Stimulated activated CD4-positive, alpha-beta T cell treated with anti-CD3 and anti-CD28 coated beads, Interleukin-12 subunit alpha, Interleukin-12 subunit beta, amount 100 ng/mL, for 24 hours (primary cell): ENCODE results near the gene PTEN.

Experiments
- DNase-seq, 2 experiments: peaks; one replicate each; pipeline ENCODE4 v3.0.0-alpha.2; 2020; ENCODE audit warnings: low read depth in 2 of 2

Gene PTEN

DNA sequence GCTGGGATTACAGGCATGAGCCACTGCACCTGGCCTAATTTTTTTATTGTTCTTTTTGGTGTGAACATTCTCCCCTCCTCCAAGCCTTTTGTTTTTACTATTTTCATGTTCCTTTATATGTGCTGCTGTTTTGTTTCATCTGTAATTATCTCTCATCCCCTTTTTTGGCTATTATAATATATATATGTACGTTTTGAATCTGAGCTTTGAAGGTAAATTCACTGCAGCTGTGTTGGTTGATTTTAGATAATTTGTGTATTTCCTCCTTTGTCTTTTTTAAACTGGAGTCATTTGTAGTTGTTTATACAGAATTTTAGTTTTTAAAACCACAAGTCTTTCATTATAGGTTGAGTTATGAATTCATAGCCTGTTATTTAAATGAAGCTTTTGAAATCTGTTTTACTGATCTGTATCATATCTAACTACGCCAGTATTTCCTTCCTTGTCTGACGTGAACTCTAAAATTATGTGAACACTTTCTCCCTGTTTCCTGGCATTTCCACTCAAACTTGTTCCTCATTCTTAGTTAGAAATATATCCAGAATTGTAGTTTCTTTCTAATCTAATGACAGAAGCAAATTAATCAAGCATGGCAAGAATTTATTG, 54.9 kb downstream of the PTEN start:
- no peak for DNase-seq

DNA sequence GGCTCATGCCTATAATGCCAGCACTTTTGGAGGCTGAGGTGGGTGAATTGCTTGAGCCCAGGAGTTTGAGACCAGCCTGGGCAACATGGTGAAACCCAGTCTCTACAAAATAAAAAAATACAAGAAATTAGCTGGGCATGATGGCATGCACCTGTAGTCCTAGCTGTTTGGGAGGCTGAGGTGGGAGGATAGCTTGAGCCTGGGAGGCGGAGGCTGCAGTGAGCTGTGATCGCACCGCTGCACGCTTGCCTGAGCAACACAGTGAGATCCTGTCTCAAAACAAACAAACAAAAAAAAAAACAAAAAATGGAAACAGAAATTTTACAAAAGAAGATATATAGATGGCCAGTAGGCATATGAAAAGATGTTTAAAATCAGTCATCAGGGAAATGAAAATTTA, 57.1 kb downstream of the PTEN start:
- no peak for DNase-seq

DNA sequence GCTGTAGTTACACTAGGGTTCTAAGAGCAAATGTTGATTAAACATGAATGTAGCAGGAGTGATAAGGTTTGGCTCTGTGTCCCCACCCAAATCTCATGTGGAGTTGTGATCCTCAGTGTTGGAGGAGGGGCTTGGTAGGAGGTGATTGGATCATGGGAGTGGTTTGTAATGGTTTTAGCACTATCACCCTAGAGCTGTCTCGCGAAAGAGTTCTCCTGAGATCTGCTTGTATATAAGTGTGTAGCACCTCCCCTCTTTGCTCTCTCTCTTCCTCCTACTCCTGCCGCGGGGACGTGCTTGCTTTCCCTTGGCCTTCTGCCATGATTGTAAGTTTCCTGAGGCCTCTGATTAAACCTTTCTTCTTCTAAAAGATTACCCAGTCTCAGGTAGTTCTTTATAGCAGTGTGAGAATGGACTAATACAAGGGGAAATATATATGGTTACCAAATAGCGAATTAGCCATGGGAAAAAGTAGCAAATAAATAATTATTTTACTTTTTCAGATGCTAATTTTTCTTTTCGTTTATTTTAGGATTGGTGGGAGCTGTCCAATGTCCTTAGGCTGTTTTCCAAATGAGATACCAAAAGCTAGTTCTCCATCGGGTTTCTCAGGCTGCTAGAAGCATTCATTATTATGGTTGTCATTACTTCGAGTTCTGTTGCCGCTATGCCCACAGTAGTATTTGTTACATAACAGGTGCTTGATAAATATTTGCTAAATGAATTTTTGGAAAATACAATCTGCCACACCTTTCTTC, 58.7 kb downstream of the PTEN start:
- DNase-seq: no peak

DNA sequence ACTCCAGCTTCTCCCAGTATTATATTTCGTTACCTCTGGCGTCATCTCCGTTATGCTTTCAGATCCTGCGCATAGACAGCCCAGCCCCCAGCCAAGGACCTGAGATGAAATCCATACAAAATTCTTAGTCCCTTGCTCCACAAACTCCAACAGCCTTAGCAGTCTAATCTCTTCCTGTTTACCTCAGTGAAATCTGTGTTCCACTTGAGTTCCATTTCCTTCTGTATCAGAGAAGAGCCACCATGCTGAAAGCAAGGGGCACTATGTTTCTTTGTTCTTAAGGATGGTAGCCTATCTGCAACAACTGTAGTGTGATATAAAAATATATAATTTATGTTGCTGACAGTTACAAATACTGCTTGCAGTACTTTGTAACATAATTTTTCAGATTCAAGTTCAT, 59.8 kb downstream of the PTEN start:
- no peak for DNase-seq

DNA sequence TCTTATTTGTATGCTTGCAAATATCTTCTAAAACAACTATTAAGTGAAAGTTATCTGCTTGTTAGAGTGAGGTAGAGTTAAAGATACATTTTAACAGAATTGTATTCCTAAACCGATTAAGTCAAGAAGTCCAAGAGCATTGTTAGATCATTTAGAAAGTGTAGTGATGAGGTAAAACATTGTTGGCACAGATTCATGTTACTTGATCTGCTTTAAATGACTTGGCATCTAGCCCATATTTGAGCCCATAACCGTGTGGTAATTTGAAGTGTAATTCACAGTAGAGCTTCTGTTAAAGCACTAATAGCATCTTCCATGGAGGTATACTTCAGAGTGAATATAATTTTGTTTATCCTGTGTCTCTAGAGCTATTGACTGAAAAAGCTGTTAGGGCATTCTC, 62.1 kb downstream of the PTEN start:
- no peak for DNase-seq

DNA sequence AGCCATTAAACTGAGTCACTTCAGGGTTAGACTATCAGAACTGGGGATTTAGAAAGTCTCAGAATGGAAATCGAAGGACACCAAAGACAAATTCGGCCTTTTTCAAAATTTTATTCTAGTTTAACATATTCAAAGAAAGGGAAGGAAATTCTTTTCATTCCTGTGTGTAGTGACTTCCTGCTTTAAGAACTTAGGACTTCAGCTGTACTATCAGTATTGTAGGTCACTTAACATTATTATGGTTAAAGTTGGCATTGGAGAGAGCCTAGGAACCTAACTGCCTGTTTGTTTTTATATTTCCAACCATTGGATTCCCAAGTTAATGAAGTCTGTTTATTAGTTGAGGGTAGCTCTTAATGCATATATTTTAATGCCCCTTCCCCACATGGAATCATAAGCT, 63.7 kb downstream of the PTEN start:
- DNase-seq: no peak

DNA sequence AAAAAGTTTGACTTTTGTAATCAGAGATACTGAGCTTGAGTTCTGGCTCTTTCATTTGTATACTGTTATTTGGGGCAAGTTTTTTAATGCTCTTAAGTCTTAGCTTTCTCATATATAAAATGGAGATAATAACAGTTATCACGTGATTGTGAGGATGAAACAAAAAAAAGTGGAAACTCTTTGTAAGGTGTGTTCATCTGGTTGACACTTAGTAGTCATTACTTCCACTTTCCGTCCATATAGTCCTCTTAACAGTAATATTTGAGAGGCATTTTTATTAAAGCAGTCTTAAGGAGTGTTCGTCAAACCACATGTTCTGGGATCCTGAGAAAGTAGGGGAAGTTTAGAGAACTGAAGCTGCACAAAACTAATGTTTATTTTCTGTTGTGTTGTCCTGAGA, 65.6 kb downstream of the PTEN start:
- no peak for DNase-seq

DNA sequence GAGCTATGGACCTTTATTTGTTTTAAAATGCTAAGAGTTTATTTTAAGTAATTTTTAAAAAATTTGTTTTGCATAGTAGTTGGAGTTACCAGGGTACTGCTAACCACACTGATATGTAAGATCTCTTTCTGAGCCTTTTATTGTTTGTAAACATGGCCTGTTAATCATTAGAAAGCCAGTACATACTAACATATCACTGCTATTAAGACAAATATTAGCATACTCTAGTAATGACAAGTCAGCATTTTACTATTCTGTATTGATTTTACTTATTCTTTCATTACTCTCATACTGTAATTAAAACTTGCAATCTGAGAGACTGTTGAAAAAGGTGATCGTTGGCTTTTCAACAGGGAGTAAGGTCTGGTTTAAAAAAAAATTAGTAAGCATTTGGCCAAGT, 66.7 kb downstream of the PTEN start:
- DNase-seq: no peak

DNA sequence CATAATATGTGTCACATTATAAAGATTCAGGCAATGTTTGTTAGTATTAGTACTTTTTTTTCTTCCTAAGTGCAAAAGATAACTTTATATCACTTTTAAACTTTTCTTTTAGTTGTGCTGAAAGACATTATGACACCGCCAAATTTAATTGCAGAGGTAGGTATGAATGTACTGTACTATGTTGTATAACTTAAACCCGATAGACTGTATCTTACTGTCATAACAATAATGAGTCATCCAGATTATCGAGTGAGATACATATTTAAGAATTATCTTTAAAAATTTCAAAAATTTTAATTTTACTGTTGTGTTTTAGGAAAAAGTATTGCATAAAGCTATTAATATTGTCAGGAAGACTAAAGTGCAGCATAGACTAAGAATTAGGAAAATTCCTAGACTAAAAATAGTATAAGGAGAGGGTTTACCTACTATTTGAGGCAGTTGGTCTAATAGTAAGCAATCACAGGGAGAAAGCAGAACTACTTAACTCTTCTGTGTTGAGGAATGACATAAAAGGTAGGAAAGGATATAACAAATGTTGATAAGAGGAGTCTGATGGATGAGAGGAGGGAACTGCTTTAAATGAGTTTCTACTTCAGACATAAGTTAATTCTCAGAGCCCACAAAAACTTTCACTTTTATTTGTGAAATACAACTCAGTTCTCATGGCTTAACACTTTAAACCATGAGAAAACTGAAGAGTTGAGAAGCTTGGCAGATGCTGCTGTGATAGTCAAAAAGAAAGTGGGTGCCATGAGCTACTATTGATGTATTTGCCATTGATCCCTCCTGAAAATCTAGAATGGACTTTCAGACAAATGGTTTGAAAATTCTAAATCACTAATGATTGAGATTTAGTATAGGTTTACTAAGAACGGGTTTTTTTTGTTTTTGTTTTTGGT, 67.8 kb downstream of the PTEN start:
- no peak for DNase-seq

DNA sequence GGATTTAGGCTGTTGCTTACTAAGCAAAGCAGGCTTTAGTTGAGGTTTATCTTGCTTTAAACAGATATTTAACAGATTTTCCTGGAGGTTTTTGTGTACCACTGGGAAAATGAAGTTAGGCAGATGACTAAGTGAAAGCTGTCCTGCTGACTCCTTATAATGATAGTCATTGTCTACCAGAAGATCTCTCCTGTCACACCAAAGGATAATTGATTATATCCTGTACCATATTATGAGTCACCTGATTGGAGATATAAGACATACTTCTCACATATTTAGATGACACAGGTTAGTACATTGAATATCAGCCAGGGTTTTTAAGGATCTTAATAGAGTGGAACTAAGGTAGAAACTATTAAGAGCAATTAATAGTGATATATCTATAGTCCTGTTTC, 68.4 kb downstream of the PTEN start:
- DNase-seq: no peak

DNA sequence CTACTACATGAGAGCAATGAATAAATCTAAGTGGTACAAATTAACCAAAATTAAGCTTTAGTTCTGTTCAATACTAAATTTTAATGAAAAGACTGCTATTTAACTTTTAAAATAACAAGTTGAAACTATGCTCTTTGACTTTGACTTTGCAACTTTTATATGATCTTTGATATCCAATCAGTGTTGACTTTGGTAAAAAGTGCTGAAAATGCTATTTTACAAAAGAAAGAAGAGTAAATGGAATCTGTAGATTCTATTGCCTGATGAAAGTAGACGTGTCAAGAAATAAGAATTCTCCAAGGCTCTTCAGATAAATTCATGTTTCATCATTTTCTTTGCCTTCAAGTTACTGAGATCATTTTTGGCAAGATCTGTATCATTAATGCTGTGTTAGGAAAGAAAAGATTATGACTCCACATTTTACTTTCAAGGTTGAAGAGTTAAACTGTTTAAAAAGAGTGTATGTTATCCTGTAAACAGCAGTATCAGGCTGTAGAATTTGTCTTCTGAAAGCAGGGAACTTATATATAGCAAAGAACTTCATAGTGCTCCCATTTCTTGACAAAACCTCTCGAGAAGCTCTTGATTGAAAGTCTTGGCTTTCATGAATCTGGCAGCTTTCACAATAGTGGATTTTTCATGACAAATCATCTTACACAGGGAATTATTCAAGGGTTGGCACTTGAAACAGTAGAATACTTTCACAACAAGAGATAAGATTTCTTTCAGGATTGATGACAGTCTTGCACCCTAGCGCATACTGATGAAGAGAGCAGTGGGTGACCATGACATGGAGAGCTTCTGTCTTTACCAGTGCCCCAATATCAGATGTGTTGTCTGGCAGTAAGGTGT, 72.1 kb downstream of the PTEN start:
- DNase-seq: no peak

DNA sequence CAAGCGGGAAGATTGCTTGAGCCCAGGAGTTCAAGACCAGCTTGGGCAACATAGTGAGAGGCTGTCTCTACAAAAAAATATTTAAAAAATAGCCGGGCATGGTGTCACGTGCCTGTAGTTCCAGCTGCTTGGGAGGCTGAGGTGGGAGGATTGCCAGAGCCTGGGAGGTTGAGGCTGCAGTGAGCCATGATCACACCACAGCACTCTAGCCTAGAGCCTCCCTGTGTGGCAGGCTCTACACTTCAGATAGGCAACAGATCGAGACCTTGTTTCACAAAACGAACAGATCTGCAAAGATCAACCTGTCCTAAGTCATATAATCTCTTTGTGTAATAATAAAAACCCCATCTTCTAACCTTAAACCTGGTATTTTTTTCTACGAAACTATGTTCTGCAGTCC, 76.8 kb downstream of the PTEN start:
- no peak for DNase-seq

DNA sequence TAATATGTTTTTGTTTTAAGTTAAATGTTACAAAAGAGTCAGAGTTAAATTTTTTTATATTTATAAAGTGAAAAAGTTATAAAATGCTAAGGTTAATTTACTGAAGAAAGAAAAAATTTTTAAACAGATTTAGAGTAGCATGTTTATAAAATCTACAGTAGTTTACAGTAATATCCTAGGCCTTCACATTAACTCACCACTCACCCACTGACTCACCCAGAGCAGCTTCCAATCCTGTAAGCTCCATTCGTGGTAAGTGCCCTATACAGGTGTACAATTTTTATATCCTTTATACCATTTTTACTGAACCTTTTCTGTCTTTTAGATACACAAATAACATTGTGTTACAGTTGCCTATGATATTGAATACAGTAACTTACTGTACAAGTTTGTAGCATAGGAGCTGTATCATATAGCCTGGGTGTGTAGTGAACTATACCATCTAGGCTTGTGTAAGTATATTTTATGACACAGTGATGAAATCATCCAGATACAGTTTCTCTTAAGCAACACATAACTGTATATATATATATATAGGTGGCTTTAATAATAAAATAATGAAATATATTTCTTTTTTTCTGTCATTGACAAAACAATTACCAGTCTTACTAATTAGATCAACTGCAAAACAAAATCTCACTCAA, 79.6 kb downstream of the PTEN start:
- no peak for DNase-seq

DNA sequence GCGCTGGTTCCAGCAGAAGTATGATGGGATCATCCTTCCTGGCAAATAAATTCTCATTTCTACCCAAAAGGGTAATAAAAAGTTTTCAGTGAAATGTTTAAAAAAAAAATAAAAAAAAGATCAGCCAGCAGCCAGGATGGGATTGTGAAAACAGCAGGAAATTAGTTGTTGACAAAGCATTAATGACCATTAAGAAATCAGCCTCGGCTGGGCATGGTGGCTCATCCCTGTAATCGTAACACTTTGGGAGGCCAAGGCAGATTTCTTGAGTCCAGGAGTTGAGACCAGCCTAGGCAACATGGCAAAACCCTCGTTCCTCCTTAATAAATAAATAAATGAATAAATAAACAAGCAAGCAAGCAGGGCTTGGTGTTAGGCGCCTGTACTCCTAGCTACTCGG, 82.6 kb downstream of the PTEN start:
- no peak for DNase-seq

DNA sequence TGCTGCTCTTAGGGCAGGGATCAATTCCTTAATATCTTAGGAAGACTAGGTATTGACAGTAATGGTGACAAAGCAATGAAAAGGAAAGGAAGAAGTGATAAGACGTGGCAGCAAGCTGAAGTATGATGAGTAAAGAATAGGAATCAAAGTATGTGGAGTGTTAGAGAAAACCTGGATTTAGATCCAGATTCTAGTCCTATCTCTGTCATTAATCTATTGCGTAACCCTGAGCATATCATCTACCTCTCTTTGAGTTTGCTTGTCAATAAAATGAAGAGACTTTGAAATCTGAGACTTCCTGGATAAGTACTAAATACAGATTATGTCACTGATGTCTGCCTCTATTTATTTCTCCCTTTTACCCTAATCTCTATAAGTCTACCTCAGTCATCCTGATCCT, 89.2 kb downstream of the PTEN start:
- no peak for DNase-seq

DNA sequence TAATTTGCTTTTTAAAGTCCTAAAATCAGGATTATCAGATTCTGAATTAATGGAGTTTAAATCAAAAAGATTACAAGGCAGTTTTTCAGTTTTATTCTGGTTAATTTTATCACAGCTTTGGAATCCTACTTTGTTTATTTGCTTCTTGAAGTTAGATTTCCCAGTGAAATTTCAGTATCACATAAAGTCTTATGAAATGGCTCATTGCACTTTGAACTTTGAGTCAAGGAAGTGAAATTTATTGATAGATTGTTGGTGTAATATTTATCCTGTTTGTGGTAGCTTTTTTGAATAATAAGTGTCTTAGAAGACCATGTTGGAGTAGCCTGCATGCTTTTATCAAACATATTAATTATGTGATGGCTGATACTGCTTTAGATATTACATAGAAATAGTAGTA, 92.6 kb downstream of the PTEN start:
- DNase-seq: no peak

DNA sequence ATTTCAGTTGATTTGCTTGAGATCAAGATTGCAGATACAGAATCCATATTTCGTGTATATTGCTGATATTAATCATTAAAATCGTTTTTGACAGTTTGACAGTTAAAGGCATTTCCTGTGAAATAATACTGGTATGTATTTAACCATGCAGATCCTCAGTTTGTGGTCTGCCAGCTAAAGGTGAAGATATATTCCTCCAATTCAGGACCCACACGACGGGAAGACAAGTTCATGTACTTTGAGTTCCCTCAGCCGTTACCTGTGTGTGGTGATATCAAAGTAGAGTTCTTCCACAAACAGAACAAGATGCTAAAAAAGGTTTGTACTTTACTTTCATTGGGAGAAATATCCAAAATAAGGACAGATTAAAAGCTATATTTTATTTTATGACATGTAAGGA, 94.3 kb downstream of the PTEN start:
- DNase-seq: no peak

DNA sequence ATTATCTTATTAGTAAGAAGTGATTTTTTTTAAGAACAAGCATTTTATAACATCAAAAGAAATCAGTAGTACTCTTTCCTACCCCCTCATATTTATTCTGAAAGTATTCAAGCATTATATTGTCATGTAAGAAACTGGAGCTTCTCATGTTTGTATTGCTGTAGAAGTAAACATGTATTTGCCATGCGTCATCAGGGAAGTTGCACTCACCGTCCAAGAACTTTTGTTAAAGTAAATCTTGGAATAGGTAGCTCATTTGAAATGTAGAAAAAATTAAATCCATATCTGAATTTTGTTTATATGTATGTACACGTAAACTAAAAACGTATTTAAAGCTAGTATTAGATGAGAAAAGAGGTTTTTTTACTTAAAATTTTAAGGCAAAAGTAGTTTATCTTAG, 96.8 kb downstream of the PTEN start:
- no peak for DNase-seq

DNA sequence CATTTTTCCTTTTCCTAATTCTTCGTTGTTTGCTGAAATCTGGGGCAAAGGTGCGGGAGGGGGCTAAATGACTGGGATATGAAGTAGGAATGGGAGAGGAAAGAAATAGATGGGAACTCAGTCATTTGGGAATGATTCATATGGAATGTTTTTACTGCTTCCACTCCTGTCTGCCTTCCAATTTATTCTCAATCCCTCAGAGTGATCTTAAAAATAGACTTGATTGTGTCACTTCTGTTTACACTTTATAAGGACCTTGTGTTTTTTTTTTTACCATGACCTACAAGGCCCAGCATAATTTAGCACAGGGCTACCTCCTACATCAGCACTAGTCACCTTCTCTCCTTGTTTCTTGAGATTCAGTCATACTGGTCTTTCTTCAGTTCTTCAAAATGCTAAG, 97.9 kb downstream of the PTEN start:
- DNase-seq: no peak

DNA sequence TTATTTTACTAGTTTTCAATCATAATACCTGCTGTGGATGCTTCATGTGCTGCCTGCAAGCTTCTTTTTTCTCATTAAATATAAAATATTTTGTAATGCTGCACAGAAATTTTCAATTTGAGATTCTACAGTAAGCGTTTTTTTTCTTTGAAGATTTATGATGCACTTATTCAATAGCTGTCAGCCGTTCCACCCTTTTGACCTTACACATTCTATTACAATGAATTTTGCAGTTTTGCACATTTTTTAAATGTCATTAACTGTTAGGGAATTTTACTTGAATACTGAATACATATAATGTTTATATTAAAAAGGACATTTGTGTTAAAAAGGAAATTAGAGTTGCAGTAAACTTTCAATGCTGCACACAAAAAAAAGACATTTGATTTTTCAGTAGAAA, 103.0 kb downstream of the PTEN start:
- no peak for DNase-seq

DNA sequence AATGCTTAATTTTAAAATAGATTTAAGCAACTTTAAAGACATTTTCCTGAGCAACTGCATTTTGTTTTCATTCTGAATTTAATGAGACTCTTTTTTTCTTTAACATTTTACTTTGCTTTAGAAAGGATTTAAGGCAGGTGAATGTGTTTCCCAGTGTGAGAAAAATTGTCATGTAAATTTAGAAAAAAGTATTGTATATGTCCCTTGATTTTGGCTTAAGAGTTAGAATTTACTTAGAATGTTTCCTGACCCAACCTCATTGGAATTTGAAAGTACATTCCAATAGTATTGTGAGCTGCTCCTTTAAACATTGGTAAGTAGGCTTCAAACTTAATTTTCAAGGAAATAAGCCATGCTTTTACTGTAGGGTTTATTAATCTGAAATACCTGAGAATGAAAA, 110.2 kb downstream of the PTEN start:
- DNase-seq: no peak
